ENCODE data around the gene FNDC3A.
"Not testable (repeated sequence)": the region's sequence is repeated elsewhere in the genome, so short reads cannot be mapped to it uniquely, and the experiment has no call there.

The FNDC3A gene

DNA sequence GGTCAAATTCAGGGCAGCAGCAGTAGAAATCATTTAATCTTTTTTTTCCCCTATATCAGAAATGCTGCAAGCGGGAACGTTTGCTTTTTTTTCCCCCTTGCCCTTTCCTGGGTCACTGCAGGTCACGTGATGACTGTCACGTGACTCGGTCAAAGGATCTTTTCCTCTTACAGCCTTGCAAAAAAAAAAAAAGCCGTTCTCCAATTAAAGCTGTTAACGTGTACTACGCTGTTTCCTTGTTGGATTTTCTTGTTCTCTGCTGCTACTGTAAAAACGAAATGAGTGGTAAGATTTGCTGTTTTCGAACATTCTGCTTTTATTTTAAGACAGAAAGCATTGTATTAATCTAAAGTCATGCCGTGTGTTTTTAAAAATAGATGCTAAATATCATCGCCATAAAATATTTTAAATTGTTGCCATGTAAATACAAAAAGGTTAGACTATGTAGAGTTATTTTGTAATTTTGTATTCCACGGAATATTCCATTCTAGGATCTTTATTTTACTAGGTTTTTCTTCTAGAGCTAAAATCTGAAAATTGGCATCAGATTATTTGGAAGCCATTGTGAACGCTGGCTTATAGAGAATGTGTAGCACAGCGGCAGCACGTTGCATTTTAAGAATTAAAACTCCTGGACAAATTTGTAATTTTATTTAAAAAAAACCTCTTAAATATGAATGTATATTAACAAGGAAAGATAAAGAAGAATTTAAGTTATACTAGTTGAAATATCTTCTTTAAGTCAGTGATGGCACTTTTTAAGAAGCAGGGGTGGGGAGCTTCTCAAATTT, 134.6 kb downstream of the FNDC3A start:
- Histone ChIP-seq H3K27me3 (replicated peaks; ENCODE audit: control insufficient read depth, insufficient read depth, low read length) (no peaks in the 10 kb centered on the region), H3K36me3 (ENCODE audit: control insufficient read depth, insufficient read depth, low read length) (no peaks in the 10 kb centered on the region), H3K4me3 (replicated peaks; ENCODE audit: low read depth, low read length) (peak overlapping the region; percentile 53)
- peak; percentile 44 for DNase-seq (ENCODE audit: extremely low read depth, insufficient read length)
- TF ChIP-seq, protein P1, sequence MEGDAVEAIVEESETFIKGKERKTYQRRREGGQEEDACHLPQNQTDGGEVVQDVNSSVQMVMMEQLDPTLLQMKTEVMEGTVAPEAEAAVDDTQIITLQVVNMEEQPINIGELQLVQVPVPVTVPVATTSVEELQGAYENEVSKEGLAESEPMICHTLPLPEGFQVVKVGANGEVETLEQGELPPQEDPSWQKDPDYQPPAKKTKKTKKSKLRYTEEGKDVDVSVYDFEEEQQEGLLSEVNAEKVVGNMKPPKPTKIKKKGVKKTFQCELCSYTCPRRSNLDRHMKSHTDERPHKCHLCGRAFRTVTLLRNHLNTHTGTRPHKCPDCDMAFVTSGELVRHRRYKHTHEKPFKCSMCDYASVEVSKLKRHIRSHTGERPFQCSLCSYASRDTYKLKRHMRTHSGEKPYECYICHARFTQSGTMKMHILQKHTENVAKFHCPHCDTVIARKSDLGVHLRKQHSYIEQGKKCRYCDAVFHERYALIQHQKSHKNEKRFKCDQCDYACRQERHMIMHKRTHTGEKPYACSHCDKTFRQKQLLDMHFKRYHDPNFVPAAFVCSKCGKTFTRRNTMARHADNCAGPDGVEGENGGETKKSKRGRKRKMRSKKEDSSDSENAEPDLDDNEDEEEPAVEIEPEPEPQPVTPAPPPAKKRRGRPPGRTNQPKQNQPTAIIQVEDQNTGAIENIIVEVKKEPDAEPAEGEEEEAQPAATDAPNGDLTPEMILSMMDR (IDR thresholded peaks at IDR 0.05; ENCODE audit: insufficient read depth, low read length, poor library complexity, severe bottlenecking): no peak

DNA sequence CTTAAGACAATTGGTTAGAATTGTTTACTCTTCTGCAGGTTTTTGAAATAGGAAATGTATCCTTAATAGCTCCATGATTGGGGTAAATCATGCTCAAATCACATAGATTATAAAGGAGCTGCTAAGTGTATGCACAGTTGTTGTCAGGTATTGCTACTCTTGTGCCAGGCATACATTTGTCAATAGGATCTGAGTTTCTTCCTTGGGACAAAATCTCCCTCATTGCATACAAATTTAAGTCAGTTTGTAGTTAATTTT, 135.1 kb downstream of the FNDC3A start:
- no peak for DNase-seq (ENCODE audit: extremely low read depth, insufficient read length)
- H3K4me3 ChIP-seq (replicated peaks; ENCODE audit: low read depth, low read length): peak overlapping the region; percentile 53
- TF ChIP-seq, protein P1 (IDR thresholded peaks at IDR 0.05; ENCODE audit: insufficient read depth, low read length, poor library complexity, severe bottlenecking): no peak

DNA sequence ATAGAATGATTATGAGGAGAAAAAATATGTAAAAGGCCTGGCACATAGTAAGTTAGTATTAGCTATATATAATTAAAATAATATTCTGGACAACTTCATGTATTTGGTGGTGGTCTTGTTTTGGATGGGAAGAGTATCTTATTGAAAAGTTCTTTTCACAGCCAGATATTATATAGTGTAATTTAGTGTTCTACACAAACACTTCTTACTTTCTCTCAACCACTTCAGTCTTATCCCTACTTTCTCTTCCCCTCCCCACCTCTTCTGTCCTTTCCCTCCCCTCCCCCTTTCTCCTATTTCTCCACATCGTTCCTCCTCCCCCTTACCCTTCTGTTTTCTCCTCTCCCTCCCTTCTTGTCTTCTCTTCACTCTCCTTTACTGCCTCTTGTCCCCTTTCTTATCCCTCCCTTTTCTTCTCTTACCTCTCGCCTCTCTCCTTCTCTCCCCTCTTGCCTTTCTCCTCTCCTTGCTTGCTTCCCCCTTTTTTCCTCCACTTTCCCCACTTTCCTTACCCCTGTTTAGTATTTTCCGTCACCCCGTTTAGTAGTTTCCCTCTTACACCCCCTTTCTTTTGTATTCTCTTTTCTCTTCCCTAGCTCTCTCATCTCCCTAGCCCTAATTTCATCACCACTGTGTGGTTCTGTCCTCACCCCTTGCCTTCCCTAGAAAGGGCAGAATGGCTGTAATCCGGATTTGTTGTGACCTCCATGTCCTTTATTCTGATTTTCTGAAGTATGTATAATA, 137.2 kb downstream of the FNDC3A start:
- DNase-seq (ENCODE audit: extremely low read depth, insufficient read length): no peak
- Histone ChIP-seq H3K27me3 (replicated peaks; ENCODE audit: control insufficient read depth, insufficient read depth, low read length) (no peaks in the 10 kb centered on the region), H3K36me3 (ENCODE audit: control insufficient read depth, insufficient read depth, low read length) (0 out of 2 replicates have a peak, but pooled peaks cover 2% of the 10 kb centered on the region), H3K4me3 (replicated peaks; ENCODE audit: low read depth, low read length) (no peak overlapping the region)
- TF ChIP-seq, protein P1 (IDR thresholded peaks at IDR 0.05; ENCODE audit: insufficient read depth, low read length, poor library complexity, severe bottlenecking): no peak

More for the DNA sequence above, 135.1 kb downstream of the FNDC3A start:
- Histone ChIP-seq H3K36me3 (ENCODE audit: control insufficient read depth, insufficient read depth, low read length) (no peaks in the 10 kb centered on the region), H3K27me3 (replicated peaks; ENCODE audit: control insufficient read depth, insufficient read depth, low read length) (no peaks in the 10 kb centered on the region)

DNA sequence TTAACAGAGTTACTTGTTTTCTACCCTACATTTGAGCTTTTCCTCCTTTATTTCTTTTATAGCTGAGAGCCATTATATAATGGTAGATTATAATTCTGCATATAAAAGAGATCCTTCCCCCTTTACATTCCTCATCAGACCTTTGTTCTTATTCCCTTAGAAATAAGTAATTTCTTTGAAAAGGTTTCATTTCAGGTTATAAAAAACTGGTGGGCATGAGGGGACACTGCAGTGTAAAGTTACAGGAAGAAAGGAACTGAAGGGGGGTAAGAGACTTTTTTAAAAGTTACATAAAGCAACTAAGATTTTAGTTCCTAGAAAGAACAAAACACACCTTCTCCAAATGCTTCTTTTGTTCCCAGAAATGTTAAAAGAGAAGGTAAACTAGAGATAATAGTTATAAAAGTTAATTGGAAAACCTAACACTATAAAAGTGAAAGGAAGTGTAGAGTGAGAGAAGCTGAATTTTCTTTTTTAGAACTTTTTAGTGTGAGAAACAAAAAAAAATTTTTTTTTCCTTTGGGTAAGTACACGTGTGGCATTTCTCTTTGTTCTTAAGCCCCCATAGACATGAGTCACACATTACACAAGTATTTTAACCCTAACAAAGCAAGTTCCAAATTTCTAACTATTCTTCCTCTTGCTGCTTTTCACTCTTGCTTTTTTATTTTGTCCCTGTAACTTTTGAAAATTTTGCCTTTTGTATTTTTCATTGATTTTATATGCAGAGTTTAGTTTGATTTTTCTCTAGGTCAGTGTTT, 138.0 kb downstream of the FNDC3A start:
- H3K4me3 ChIP-seq (replicated peaks; ENCODE audit: low read depth, low read length): no peak overlapping the region
- TF ChIP-seq, protein P1 (IDR thresholded peaks at IDR 0.05; ENCODE audit: insufficient read depth, low read length, poor library complexity, severe bottlenecking): no peak
- H3K27me3 ChIP-seq (replicated peaks; ENCODE audit: control insufficient read depth, insufficient read depth, low read length): no peaks in the 10 kb centered on the region
- no peak for DNase-seq (ENCODE audit: extremely low read depth, insufficient read length)
- H3K36me3 ChIP-seq (ENCODE audit: control insufficient read depth, insufficient read depth, low read length): peaks cover 5% of the 10 kb centered on the region; the same call in 1 of the 2 replicates

DNA sequence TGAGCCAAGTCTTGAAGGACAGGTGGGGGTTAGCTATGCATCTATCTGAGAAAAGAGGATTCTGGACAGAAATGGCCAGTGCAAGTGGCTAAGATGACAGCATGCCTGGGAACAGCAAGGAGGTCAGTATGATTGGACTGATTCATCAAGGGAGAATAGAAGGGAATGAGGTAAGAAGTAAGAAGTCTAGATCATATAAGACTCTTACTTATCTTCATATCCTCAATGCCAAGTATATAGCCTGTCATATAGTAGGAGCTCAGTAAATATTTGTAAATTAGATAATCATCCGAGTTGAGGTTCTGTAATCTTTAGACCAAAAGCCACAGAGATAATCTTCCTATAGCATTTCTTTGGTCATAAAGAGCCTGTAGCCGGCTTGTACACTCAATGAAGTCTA, 141.2 kb downstream of the FNDC3A start:
- Histone ChIP-seq H3K36me3 (ENCODE audit: control insufficient read depth, insufficient read depth, low read length) (peaks cover 8% of the 10 kb centered on the region), H3K27me3 (replicated peaks; ENCODE audit: control insufficient read depth, insufficient read depth, low read length) (no peaks in the 10 kb centered on the region)
- TF ChIP-seq, protein P1 (IDR thresholded peaks at IDR 0.05; ENCODE audit: insufficient read depth, low read length, poor library complexity, severe bottlenecking): no peak

DNA sequence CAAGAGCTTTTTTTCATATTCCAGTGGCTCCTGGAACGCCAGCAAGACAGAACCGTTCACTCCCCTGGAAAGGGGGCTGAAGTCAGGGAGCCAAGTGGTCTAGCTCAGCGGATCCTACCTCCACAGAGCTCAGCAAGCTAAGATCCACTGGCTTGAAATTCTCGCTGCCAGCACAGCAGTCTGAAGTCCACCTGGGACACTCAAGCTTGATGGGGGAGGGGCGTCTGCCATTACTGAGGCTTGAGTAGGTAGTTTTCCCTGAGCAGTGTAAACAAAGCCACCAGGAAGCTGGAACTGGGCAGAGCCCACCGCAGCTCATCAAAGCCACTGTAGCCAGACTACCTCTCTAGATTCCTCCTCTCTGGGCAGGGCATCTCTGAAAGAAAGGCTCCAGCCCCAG, 142.7 kb downstream of the FNDC3A start:
- H3K4me3 ChIP-seq (replicated peaks; ENCODE audit: low read depth, low read length); H3K27me3 ChIP-seq (replicated peaks; ENCODE audit: control insufficient read depth, insufficient read depth, low read length); DNase-seq (ENCODE audit: extremely low read depth, insufficient read length); H3K36me3 ChIP-seq (ENCODE audit: control insufficient read depth, insufficient read depth, low read length): not testable (repeated sequence)

More for the DNA sequence above, 141.2 kb downstream of the FNDC3A start:
- H3K4me3 ChIP-seq (replicated peaks; ENCODE audit: low read depth, low read length): no peak overlapping the region
- no peak for DNase-seq (ENCODE audit: extremely low read depth, insufficient read length)

Measured in GM06990 (cell line).